Gastrocnemius medialis (tissue), 4 donors: ENCODE results near the gene HMCES. TPM values are rescaled to one million over a fixed set of nuclear protein-coding genes. Genes with fewer than 3 reads are reported as not detected.
A peak's percentile ranks its signal among the peaks of the same experiment; 100 is the strongest.

ENCODE experiments used
- ATAC-seq, 2 donors: fragments of 150-250 bp; one replicate each; pipeline ENCODE4 v1.9.1; 2016
- DNase-seq, 2 donors: peaks; one replicate each; pipeline ENCODE4 v3.0.0-alpha.2; 2019
- H3K27ac ChIP-seq, 4 donors: fragments of 200-600 bp; sonication (generic); 1 replicate in 1 of 4; 2 replicates in 3 of 4; pipeline ENCODE4 v1.5.1; 2016 to 2018; ENCODE audit warnings: mild to moderate bottlenecking in 2 of 4, moderate library complexity in 1 of 4
- H3K27me3 ChIP-seq, 3 donors: fragments of 200-600 bp; sonication (generic) in 2 of 3; 1 replicate in 1 of 3; 2 replicates in 2 of 3; pipeline versions ENCODE4 v1.5.1 to v1.6.0; 2016 to 2019; ENCODE audit warnings: mild to moderate bottlenecking in 1 of 3, moderate library complexity in 1 of 3
- H3K36me3 ChIP-seq, 2 donors: fragments of 200-600 bp; sonication (generic) in 1 of 2; one replicate each; pipeline ENCODE4 v1.5.1; 2017 to 2018
- H3K4me1 ChIP-seq, 2 donors: fragments of 200-600 bp; sonication (generic) in 1 of 2; one replicate each; pipeline ENCODE4 v1.5.1; 2016 to 2017; ENCODE audit warnings: mild to moderate bottlenecking in 2 of 2
- H3K4me3 ChIP-seq, 4 donors: fragments of 200-600 bp; sonication (generic) in 3 of 4; 1 replicate in 1 of 4; 2 replicates in 3 of 4; pipeline ENCODE4 v1.5.1; 2016 to 2019; ENCODE audit warnings: mild to moderate bottlenecking in 2 of 4
- H3K9me3 ChIP-seq, 3 donors: fragments of 200-600 bp; sonication (generic) in 2 of 3; 1 replicate in 1 of 3; 2 replicates in 2 of 3; pipeline ENCODE4 v1.5.1; 2016 to 2019
- CTCF ChIP-seq, 5 experiments: fragments of 450-650 bp in 3 of 5; fragments of 200-600 bp in 2 of 5; sonication (generic) in 2 of 5; IDR thresholded peaks in 4 of 5; conservative IDR thresholded peaks in 1 of 5; 1 replicate in 4 of 5; 2 replicates in 1 of 5; pipeline ENCODE4 v1.5.1; 2016 to 2019; ENCODE audit warnings: antibody characterized with exemption in 5 of 5, mild to moderate bottlenecking in 3 of 5, moderate library complexity in 3 of 5
- POLR2A ChIP-seq, 2 donors: fragments of 450-650 bp; IDR thresholded peaks; one replicate each; pipeline ENCODE4 v1.6.1; 2017; ENCODE audit warnings: antibody characterized with exemption in 2 of 2, mild to moderate bottlenecking in 2 of 2, moderate library complexity in 2 of 2
- in situ Hi-C, 4 donors: fragments of 200-750 bp; cut with MboI; loops; one replicate each; pipeline versions ENCODE4 v1.15.0 to v1.8.0; 2017; ENCODE audit warnings: low sequenced_read_pairs in 4 of 4
- intact Hi-C: fragments of 100-400 bp; cut with DNase I; formaldehyde crosslinking; loops from one replicate; pipeline ENCODE4 v1.15.1; 2023; ENCODE audit warnings: low total_unique reads
- total RNA-seq, 4 donors: library from RNA; depleted of rRNA; stranded (reverse); fragments of >200 nt; gene quantifications; one replicate each; pipeline versions ENCODE4 v1.1.0 to v1.2.3, GENCODE V29; 2016

Gene HMCES
- total RNA-seq, 4 donors from 2014 or later: 24.7 to 35.2 (median 29.5) TPM

- intact Hi-C loops (loop anchor here (5.0 kb wide), 1 partner anchor 64 kb away; the partner anchor contains the start of gene CNBP), in situ Hi-C loops (loop anchor here (10.0 kb wide), 3 partner anchors 192 to 282 kb away; no protein-coding TSS in a partner anchor)
- H3K4me3 ChIP-seq: no peak overlapping the region
- H3K27ac ChIP-seq: peak overlapping the region in 2 of 4 donors; percentile 81 to 84
- peaks cover 23 to 27% of the 10 kb centered on the region in 2 donors for H3K4me1 ChIP-seq
- H3K36me3 ChIP-seq: peaks cover 0 to 4% of the 10 kb centered on the region in 2 donors
- DNase-seq: no peak
- TF ChIP-seq POLR2A (IDR thresholded peaks at IDR 0.05) (no peak), CTCF (IDR thresholded peaks at IDR 0.05 in 4 of 5, conservative IDR thresholded peaks at IDR 0.05 in 1 of 5) (no peak)
- no peaks in the 10 kb centered on the region for H3K27me3 ChIP-seq
- no peaks in the 10 kb centered on the region for H3K9me3 ChIP-seq
- no peak for ATAC-seq
Observed at GRCh38 chr3:129246636-129247035, 32.0 kb upstream of the HMCES start.

DNA sequence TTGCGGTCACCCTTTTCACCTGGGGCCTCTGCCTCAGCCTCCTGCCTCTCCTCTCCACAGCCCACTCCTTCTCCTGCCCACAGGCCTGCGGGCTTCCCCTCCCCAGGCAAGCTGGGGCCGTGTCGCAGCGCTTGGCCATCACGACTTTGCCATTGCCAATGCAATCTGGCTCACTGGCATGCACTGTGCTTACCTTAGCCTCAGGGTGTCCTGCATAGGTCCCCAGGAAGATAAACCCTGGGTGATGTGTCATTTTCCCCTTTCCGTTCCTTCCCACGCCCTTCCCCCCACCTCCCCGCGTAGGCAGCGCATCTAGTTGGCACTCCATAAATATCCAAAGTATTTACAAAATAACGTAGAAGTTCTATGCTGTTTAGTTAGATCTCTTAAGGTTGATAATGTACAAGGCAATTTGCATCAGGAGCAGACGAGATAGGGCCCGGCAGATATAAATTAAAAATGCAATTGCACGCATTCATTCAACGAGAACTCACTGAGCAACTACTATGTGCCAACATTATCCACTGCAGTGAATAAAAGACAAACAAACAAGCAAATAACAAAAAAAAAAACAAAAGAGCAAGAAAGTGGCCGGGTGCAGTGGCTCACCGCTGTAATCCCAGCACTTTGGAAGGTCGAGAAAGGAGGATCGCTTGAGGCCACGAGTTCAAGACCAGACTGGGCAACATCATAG is 30.2 kb upstream of the HMCES start:
- H3K27ac ChIP-seq: peak overlapping the region; percentile 87 to 91 (median 89)
- peaks cover 0 to 22% of the 10 kb centered on the region in 2 donors for H3K36me3 ChIP-seq
- no peak for DNase-seq
- intact Hi-C loops: loop anchor here (2.0 to 5.0 kb wide), 2 partner anchors 66 to 126 kb away; partner anchors contain the start of gene CNBP
- peak overlapping the region; percentile 69 to 93 (median 88) for H3K4me3 ChIP-seq
- peaks cover 23 to 27% of the 10 kb centered on the region in 2 donors for H3K4me1 ChIP-seq
- no peak for ATAC-seq
- no peaks in the 10 kb centered on the region for H3K9me3 ChIP-seq
- in situ Hi-C loops: loop anchor here (10.0 kb wide), 3 partner anchors 194 to 284 kb away; no protein-coding TSS in a partner anchor
- no peak for TF ChIP-seq CTCF (IDR thresholded peaks at IDR 0.05 in 4 of 5, conservative IDR thresholded peaks at IDR 0.05 in 1 of 5)
- TF ChIP-seq POLR2A (IDR thresholded peaks at IDR 0.05): no peak
- no peaks in the 10 kb centered on the region for H3K27me3 ChIP-seq

GRCh38 chr3:129249284-129250065 is 29.2 kb upstream of the HMCES start, which contains the start of gene COPG1:
Gene COPG1 (plus strand): TSS chr3:129249606. CDS start chr3:129249710, 104 bp downstream.
- in situ Hi-C loops: loop anchor here (10.0 kb wide), 3 partner anchors 195 to 285 kb away; no protein-coding TSS in a partner anchor

More at GRCh38 chr3:129249284-129250065, 29.2 kb upstream of the HMCES start, which contains the start of gene COPG1:
- DNase-seq (peak; percentile 63 to 83), ATAC-seq (peak; percentile 86 to 91)
- intact Hi-C loops: loop anchor here (1.0 to 5.0 kb wide), 3 partner anchors 67 to 127 kb away; partner anchors contain the start of genes CNBP and ISY1
- H3K27ac ChIP-seq: peak within 1 kb of the TSS; percentile 87 to 91 (median 89)
- H3K27me3 ChIP-seq: no peaks in the 10 kb centered on the region
- peaks cover 23 to 27% of the 10 kb centered on the region in 2 donors for H3K4me1 ChIP-seq
- H3K4me3 ChIP-seq: peak within 1 kb of the TSS; percentile 69 to 93 (median 88)
- H3K36me3 ChIP-seq: peaks cover 0 to 33% of the 10 kb centered on the region in 2 donors
- no peaks in the 10 kb centered on the region for H3K9me3 ChIP-seq
- TF ChIP-seq POLR2A (IDR thresholded peaks at IDR 0.05) (peak; percentile 88 to 92), CTCF (IDR thresholded peaks at IDR 0.05 in 4 of 5, conservative IDR thresholded peaks at IDR 0.05 in 1 of 5) (peak in 1 of 5 experiments; percentile 8)
